Esophagus muscularis mucosa (tissue), 3 donors: ENCODE results near the gene MYH16.

Experiments
- POLR2A ChIP-seq: fragments of 450-650 bp; IDR thresholded peaks from one replicate; pipeline ENCODE4 v1.6.1; 2017; ENCODE audit warnings: antibody characterized with exemption, moderate library complexity, mild to moderate bottlenecking, low read depth
- TF ChIP-seq, protein P1 (sequence below), 3 experiments: fragments of 200-600 bp in 2 of 3; fragments of 450-650 bp in 1 of 3; sonication (generic) in 2 of 3; IDR thresholded peaks; one replicate each; pipeline ENCODE4 v1.5.1; 2017 to 2019; ENCODE audit warnings: antibody characterized with exemption in 3 of 3, mild to moderate bottlenecking in 2 of 3, moderate library complexity in 1 of 3

- no peak for TF ChIP-seq POLR2A
- TF ChIP-seq, protein P1, sequence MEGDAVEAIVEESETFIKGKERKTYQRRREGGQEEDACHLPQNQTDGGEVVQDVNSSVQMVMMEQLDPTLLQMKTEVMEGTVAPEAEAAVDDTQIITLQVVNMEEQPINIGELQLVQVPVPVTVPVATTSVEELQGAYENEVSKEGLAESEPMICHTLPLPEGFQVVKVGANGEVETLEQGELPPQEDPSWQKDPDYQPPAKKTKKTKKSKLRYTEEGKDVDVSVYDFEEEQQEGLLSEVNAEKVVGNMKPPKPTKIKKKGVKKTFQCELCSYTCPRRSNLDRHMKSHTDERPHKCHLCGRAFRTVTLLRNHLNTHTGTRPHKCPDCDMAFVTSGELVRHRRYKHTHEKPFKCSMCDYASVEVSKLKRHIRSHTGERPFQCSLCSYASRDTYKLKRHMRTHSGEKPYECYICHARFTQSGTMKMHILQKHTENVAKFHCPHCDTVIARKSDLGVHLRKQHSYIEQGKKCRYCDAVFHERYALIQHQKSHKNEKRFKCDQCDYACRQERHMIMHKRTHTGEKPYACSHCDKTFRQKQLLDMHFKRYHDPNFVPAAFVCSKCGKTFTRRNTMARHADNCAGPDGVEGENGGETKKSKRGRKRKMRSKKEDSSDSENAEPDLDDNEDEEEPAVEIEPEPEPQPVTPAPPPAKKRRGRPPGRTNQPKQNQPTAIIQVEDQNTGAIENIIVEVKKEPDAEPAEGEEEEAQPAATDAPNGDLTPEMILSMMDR (IDR thresholded peaks at IDR 0.05): no peak
Observed at GRCh38 chr7:99293650-99294049, 21.0 kb downstream of the MYH16 start.
